HG03354 (cell line): ENCODE results near the gene PPEF1.

Source experiments
- ATAC-seq: cut with Tn5 transposase; IDR thresholded peaks from one replicate; pipeline ENCODE4 v1.9.1; 2021; ENCODE audit warnings: mild to moderate bottlenecking; ENCODE audit not compliant: unreplicated experiment, poor library complexity, severe bottlenecking

The PPEF1 gene

DNA sequence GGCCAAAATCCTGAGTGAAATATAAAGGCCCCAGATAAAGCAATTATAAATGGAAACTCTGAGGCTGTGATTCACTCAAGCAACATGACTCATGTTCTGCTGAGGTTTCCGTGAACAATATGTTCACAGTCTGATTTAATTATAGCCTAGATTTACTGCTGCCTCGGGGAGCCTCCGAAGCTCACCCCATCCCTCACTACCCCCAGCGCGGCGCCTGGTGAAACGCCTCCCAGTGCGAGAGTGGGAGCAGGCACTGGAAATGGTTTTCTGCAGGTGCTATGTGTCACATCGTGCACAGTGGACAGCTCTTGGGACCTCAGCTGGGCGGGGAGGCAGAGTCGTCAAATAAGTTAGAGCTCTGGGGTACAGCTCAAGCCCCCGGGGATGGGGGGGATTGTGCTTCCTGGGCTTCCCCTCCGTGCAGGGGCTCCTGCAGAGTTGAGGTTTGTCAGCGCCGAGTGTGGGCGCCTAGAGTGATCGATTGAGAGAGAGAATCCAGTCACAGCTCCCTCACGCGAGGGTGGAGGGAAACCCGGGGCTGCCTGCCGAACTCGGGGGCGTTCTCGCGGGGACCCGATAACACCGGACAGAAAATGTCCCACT, 165.8 kb downstream of the PPEF1 start:
- no peak for ATAC-seq

DNA sequence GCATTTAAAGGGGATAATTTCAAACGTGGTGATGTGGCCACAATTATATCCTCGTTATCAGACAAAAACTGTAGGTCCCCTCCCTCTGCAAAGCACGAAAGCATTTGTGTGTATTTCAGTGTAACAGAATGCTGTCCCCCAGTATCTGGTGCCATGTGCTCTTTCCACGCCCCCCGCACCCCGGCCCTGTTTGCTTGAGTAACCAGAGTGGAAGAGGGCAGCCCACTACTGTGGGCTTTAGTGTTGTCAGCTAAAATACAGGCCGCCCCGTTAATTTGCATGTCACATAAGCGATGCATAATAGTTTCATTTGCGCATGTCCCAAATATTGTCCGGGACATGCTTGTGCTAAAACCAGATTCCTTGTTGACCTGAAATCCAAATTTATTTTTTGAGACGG, 166.4 kb downstream of the PPEF1 start:
- ATAC-seq: no peak

DNA sequence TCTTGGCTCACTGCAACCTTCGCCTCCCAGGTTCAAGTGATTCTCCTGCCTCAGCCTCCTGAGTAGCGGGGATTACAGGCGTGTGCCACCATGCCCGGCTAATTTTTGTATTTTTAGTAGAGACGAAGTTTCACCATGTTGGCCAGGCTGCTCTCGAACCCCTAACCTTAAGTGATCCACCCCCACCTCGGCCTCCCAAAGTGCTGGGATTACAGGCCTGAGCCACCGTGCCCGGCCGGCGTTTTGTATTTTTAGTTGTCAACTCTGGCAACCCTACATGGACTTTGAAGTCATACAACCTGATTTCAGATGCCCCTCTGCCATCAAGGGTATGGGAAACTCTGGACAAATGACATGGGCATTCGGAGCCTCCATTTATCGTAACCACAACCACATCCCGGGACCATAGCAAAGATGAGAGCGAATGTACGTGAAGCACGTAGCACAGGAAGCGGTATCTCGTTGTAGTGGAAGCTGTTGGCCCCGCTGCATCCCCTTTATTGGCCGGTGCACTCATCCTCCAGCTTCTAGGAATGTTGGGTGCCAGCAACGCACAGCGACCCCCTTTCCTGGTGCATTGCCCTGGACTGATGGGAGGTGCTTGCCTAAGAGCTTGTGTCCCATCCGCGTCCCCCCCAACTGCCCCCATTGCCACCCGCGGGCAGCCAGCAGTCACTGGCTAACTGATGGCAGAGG, 167.3 kb downstream of the PPEF1 start:
- no peak for ATAC-seq

DNA sequence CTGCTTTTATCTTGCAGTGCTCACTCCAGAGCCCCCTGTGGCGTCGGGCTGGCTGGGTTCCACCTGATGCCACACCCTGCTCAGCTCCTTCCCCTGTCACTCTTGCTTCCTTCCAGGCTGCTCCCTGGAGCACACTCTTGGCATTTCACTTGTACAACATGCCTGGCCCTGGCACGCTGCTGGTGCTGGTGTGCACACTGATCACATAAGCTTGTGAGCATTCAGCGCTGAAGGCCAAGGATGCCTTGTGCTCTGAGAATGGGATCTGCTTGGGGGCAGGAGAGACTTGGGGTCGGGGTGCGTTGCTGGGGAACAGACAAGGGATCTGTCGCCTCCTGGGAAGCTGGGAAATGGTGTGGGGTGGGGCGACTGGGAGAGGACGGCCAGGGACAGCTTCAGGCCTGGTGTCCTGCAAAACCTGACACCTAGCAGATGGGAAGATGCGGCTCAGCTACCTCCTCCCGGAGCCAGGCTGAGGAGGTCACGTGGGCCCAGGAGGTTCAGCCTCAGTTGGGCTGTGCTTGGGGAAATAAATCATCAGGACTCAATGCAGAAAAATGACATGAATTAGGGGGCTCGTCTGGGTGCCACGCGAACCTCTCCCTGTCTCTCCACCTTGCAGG, 167.9 kb downstream of the PPEF1 start:
- no peak for ATAC-seq

DNA sequence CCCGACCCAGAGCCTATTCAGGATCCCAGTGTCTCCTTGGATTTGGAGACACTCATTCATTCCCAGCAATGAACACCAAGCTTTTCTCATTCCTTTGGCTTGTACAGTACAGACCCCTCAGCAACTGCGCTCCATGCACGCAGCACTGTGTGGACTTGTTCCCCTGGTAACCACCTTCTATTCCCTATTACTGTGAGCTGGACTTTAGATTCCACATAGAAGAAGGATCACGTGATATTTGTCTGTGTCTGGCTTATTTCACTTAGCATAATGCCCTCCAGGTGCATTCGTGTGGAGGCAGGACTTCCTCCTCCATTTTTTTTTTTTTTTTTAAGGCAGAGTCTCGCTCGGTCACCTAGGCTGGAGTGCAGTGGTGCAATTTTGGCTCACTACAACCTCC, 170.0 kb downstream of the PPEF1 start:
- no peak for ATAC-seq
